HS-5 (cell line): ENCODE measurements around the gene STOX2.
A peak's percentile ranks its signal among the peaks of the same experiment; 100 is the strongest.
"Not testable (repeated sequence)": the region's sequence is repeated elsewhere in the genome, so short reads cannot be mapped to it uniquely, and the experiment has no call there.

Experiments
- DNase-seq: peaks from one replicate; pipeline ENCODE4 v3.0.0-alpha.2; 2012; ENCODE audit warnings: low read depth

The STOX2 gene

GRCh38 chr4:183935355-183936005 lies 30.4 kb downstream of the STOX2 start:
- DNase-seq: no peak

- no peak for DNase-seq
Measured at GRCh38 chr4:183936047-183936446, 30.9 kb downstream of the STOX2 start.

- no peak for DNase-seq
Measured at GRCh38 chr4:183936574-183937345, 31.7 kb downstream of the STOX2 start.

GRCh38 chr4:183940864-183941263 lies 35.8 kb downstream of the STOX2 start:
- no peak for DNase-seq

- no peak for DNase-seq
Measured at GRCh38 chr4:183941964-183942363, 36.9 kb downstream of the STOX2 start.

- DNase-seq: no peak
Measured at GRCh38 chr4:183945741-183946140, 40.6 kb downstream of the STOX2 start.

- no peak for DNase-seq
Measured at GRCh38 chr4:183950536-183950935, 45.4 kb downstream of the STOX2 start.

GRCh38 chr4:183952652-183953051 lies 47.5 kb downstream of the STOX2 start:
- DNase-seq: not testable (repeated sequence)

GRCh38 chr4:183959319-183960045 lies 54.4 kb downstream of the STOX2 start:
- DNase-seq: no peak

GRCh38 chr4:183960046-183960420 lies 54.9 kb downstream of the STOX2 start:
- peak; percentile 42 for DNase-seq

- DNase-seq: no peak
Measured at GRCh38 chr4:183960962-183961541, 55.9 kb downstream of the STOX2 start.

GRCh38 chr4:183961795-183962194 lies 56.7 kb downstream of the STOX2 start:
- DNase-seq: no peak

GRCh38 chr4:183962419-183962818 lies 57.3 kb downstream of the STOX2 start:
- DNase-seq: no peak

GRCh38 chr4:183966371-183966770 lies 61.3 kb downstream of the STOX2 start:
- DNase-seq: no peak

GRCh38 chr4:183967266-183967665 lies 62.2 kb downstream of the STOX2 start:
- no peak for DNase-seq

- DNase-seq: no peak
Measured at GRCh38 chr4:183968502-183968901, 63.4 kb downstream of the STOX2 start.

GRCh38 chr4:183968931-183969330 lies 63.8 kb downstream of the STOX2 start:
- no peak for DNase-seq

GRCh38 chr4:183969596-183969995 lies 64.5 kb downstream of the STOX2 start:
- DNase-seq: no peak

GRCh38 chr4:183971929-183972490 lies 66.9 kb downstream of the STOX2 start:
- DNase-seq: no peak

GRCh38 chr4:183977707-183978106 lies 72.6 kb downstream of the STOX2 start:
- no peak for DNase-seq

- no peak for DNase-seq
Measured at GRCh38 chr4:183984566-183984965, 79.5 kb downstream of the STOX2 start.

- DNase-seq: no peak
Measured at GRCh38 chr4:183985786-183986185, 80.7 kb downstream of the STOX2 start.
